ENCODE measurements around the gene SLC38A8.

Gene SLC38A8

GRCh38 chr16:84036982-84037425 is 5.6 kb downstream of the SLC38A8 start:
- H3K27me3 ChIP-seq (ENCODE audit: control insufficient read depth in 5 of 5, insufficient read depth in 4 of 5, low read length in 5 of 5), result peaks cover 5 to 32% (median 21%) of the 10 kb centered on the region in 5 donors
- peaks cover 10 to 16% (median 13%) of the 10 kb centered on the region in 5 donors for H3K9me3 ChIP-seq (ENCODE audit: control insufficient read depth in 5 of 5, low read length in 5 of 5)
- no peak overlapping the region for H3K4me3 ChIP-seq (ENCODE audit: low read depth in 1 of 5, low read length in 5 of 5)
- no peaks in the 10 kb centered on the region for H3K36me3 ChIP-seq (ENCODE audit: control insufficient read depth in 5 of 5, insufficient read depth in 5 of 5, low read length in 5 of 5)
- H3K27ac ChIP-seq (ENCODE audit: low read depth, low read length), result no peak overlapping the region
- no peak overlapping the region for H3K9ac ChIP-seq (ENCODE audit: low read length in 5 of 5)
- no peaks in the 10 kb centered on the region for H3K4me1 ChIP-seq (ENCODE audit: control insufficient read depth in 5 of 5, insufficient read depth in 5 of 5, low read length in 5 of 5)

GRCh38 chr16:84036131-84036530 is 6.5 kb downstream of the SLC38A8 start:
- no peaks in the 10 kb centered on the region for H3K36me3 ChIP-seq (ENCODE audit: control insufficient read depth in 5 of 5, insufficient read depth in 5 of 5, low read length in 5 of 5)
- H3K27ac ChIP-seq (ENCODE audit: low read depth, low read length), result no peak overlapping the region
- peaks cover 10 to 16% (median 13%) of the 10 kb centered on the region in 5 donors for H3K9me3 ChIP-seq (ENCODE audit: control insufficient read depth in 5 of 5, low read length in 5 of 5)
- no peak overlapping the region for H3K9ac ChIP-seq (ENCODE audit: low read length in 5 of 5)
- H3K4me3 ChIP-seq (ENCODE audit: low read depth in 1 of 5, low read length in 5 of 5), result no peak overlapping the region
- no peaks in the 10 kb centered on the region for H3K4me1 ChIP-seq (ENCODE audit: control insufficient read depth in 5 of 5, insufficient read depth in 5 of 5, low read length in 5 of 5)
- peaks cover 5 to 28% (median 16%) of the 10 kb centered on the region in 5 donors for H3K27me3 ChIP-seq (ENCODE audit: control insufficient read depth in 5 of 5, insufficient read depth in 4 of 5, low read length in 5 of 5)

GRCh38 chr16:84034516-84034915 is 8.1 kb downstream of the SLC38A8 start:
- peaks cover 2 to 19% (median 6%) of the 10 kb centered on the region in 5 donors for H3K27me3 ChIP-seq (ENCODE audit: control insufficient read depth in 5 of 5, insufficient read depth in 4 of 5, low read length in 5 of 5)
- no peak overlapping the region for H3K27ac ChIP-seq (ENCODE audit: low read depth, low read length)
- H3K9me3 ChIP-seq (ENCODE audit: control insufficient read depth in 5 of 5, low read length in 5 of 5), result peaks cover 10 to 25% (median 13%) of the 10 kb centered on the region in 5 donors
- no peak overlapping the region for H3K4me3 ChIP-seq (ENCODE audit: low read depth in 1 of 5, low read length in 5 of 5)
- H3K4me1 ChIP-seq (ENCODE audit: control insufficient read depth in 5 of 5, insufficient read depth in 5 of 5, low read length in 5 of 5), result peaks cover 0 to under 1% (median 0%) of the 10 kb centered on the region in 5 donors
- no peaks in the 10 kb centered on the region for H3K36me3 ChIP-seq (ENCODE audit: control insufficient read depth in 5 of 5, insufficient read depth in 5 of 5, low read length in 5 of 5)
- H3K9ac ChIP-seq (ENCODE audit: low read length in 5 of 5), result no peak overlapping the region

GRCh38 chr16:84033251-84034195 is 9.1 kb downstream of the SLC38A8 start:
- H3K4me1 ChIP-seq (ENCODE audit: control insufficient read depth in 5 of 5, insufficient read depth in 5 of 5, low read length in 5 of 5), result peaks cover 0 to 9% (median 3%) of the 10 kb centered on the region in 5 donors
- H3K27me3 ChIP-seq (ENCODE audit: control insufficient read depth in 5 of 5, insufficient read depth in 4 of 5, low read length in 5 of 5), result peaks cover under 1 to 15% (median 6%) of the 10 kb centered on the region in 5 donors
- H3K9me3 ChIP-seq (ENCODE audit: control insufficient read depth in 5 of 5, low read length in 5 of 5), result peaks cover 10 to 25% (median 13%) of the 10 kb centered on the region in 5 donors
- no peak overlapping the region for H3K4me3 ChIP-seq (ENCODE audit: low read depth in 1 of 5, low read length in 5 of 5)
- H3K9ac ChIP-seq (ENCODE audit: low read length in 5 of 5), result no peak overlapping the region
- H3K27ac ChIP-seq (ENCODE audit: low read depth, low read length), result no peak overlapping the region
- H3K36me3 ChIP-seq (ENCODE audit: control insufficient read depth in 5 of 5, insufficient read depth in 5 of 5, low read length in 5 of 5), result no peaks in the 10 kb centered on the region

GRCh38 chr16:84032458-84033178 is 10.0 kb downstream of the SLC38A8 start:
- Histone ChIP-seq H3K9me3 (ENCODE audit: control insufficient read depth in 5 of 5, low read length in 5 of 5) (peaks cover 10 to 25% (median 13%) of the 10 kb centered on the region in 5 donors), H3K27me3 (ENCODE audit: control insufficient read depth in 5 of 5, insufficient read depth in 4 of 5, low read length in 5 of 5) (peaks cover 0 to 15% (median 8%) of the 10 kb centered on the region in 5 donors), H3K36me3 (ENCODE audit: control insufficient read depth in 5 of 5, insufficient read depth in 5 of 5, low read length in 5 of 5) (no peaks in the 10 kb centered on the region), H3K4me3 (ENCODE audit: low read depth in 1 of 5, low read length in 5 of 5) (no peak overlapping the region), H3K4me1 (ENCODE audit: control insufficient read depth in 5 of 5, insufficient read depth in 5 of 5, low read length in 5 of 5) (peaks cover 0 to 9% (median 3%) of the 10 kb centered on the region in 5 donors), H3K9ac (ENCODE audit: low read length in 5 of 5) (no peak overlapping the region), H3K27ac (ENCODE audit: low read depth, low read length) (no peak overlapping the region)

GRCh38 chr16:84031556-84031955 is 11.0 kb downstream of the SLC38A8 start:
- no peak overlapping the region for H3K27ac ChIP-seq (ENCODE audit: low read depth, low read length)
- H3K4me3 ChIP-seq (ENCODE audit: low read depth in 1 of 5, low read length in 5 of 5), result no peak overlapping the region
- H3K9me3 ChIP-seq (ENCODE audit: control insufficient read depth in 5 of 5, low read length in 5 of 5), result peaks cover 9 to 20% (median 12%) of the 10 kb centered on the region in 5 donors
- H3K36me3 ChIP-seq (ENCODE audit: control insufficient read depth in 5 of 5, insufficient read depth in 5 of 5, low read length in 5 of 5), result no peaks in the 10 kb centered on the region
- H3K9ac ChIP-seq (ENCODE audit: low read length in 5 of 5), result no peak overlapping the region
- H3K4me1 ChIP-seq (ENCODE audit: control insufficient read depth in 5 of 5, insufficient read depth in 5 of 5, low read length in 5 of 5), result peaks cover 0 to 9% (median 3%) of the 10 kb centered on the region in 5 donors
- peaks cover 2 to 20% (median 7%) of the 10 kb centered on the region in 5 donors for H3K27me3 ChIP-seq (ENCODE audit: control insufficient read depth in 5 of 5, insufficient read depth in 4 of 5, low read length in 5 of 5)

- Histone ChIP-seq H3K4me1 (ENCODE audit: control insufficient read depth in 5 of 5, insufficient read depth in 5 of 5, low read length in 5 of 5) (peaks cover 0 to 9% (median 3%) of the 10 kb centered on the region in 5 donors), H3K4me3 (ENCODE audit: low read depth in 1 of 5, low read length in 5 of 5) (no peak overlapping the region), H3K9ac (ENCODE audit: low read length in 5 of 5) (no peak overlapping the region), H3K27me3 (ENCODE audit: control insufficient read depth in 5 of 5, insufficient read depth in 4 of 5, low read length in 5 of 5) (peaks cover 7 to 21% (median 16%) of the 10 kb centered on the region in 5 donors), H3K36me3 (ENCODE audit: control insufficient read depth in 5 of 5, insufficient read depth in 5 of 5, low read length in 5 of 5) (no peaks in the 10 kb centered on the region), H3K27ac (ENCODE audit: low read depth, low read length) (no peak overlapping the region), H3K9me3 (ENCODE audit: control insufficient read depth in 5 of 5, low read length in 5 of 5) (peaks cover 0 to 9% (median 0%) of the 10 kb centered on the region in 5 donors)
These were observed 13.1 kb downstream of the SLC38A8 start for GRCh38 chr16:84029297-84030047.

- no peak overlapping the region for H3K27ac ChIP-seq (ENCODE audit: low read depth, low read length)
- H3K4me1 ChIP-seq (ENCODE audit: control insufficient read depth in 5 of 5, insufficient read depth in 5 of 5, low read length in 5 of 5), result peaks cover 0 to 9% (median 3%) of the 10 kb centered on the region in 5 donors
- peaks cover 0 to 9% (median 2%) of the 10 kb centered on the region in 5 donors for H3K9me3 ChIP-seq (ENCODE audit: control insufficient read depth in 5 of 5, low read length in 5 of 5)
- H3K27me3 ChIP-seq (ENCODE audit: control insufficient read depth in 5 of 5, insufficient read depth in 4 of 5, low read length in 5 of 5), result peaks cover 5 to 18% (median 10%) of the 10 kb centered on the region in 5 donors
- no peaks in the 10 kb centered on the region for H3K36me3 ChIP-seq (ENCODE audit: control insufficient read depth in 5 of 5, insufficient read depth in 5 of 5, low read length in 5 of 5)
- H3K4me3 ChIP-seq (ENCODE audit: low read depth in 1 of 5, low read length in 5 of 5), result no peak overlapping the region
- H3K9ac ChIP-seq (ENCODE audit: low read length in 5 of 5), result no peak overlapping the region
These were observed 15.0 kb downstream of the SLC38A8 start for GRCh38 chr16:84027625-84028024.

GRCh38 chr16:84026606-84027005 is 16.0 kb downstream of the SLC38A8 start:
- Histone ChIP-seq H3K27ac (ENCODE audit: low read depth, low read length) (no peak overlapping the region), H3K9ac (ENCODE audit: low read length in 5 of 5) (no peak overlapping the region), H3K9me3 (ENCODE audit: control insufficient read depth in 5 of 5, low read length in 5 of 5) (peaks cover 0 to 19% (median 12%) of the 10 kb centered on the region in 5 donors), H3K36me3 (ENCODE audit: control insufficient read depth in 5 of 5, insufficient read depth in 5 of 5, low read length in 5 of 5) (no peaks in the 10 kb centered on the region), H3K27me3 (ENCODE audit: control insufficient read depth in 5 of 5, insufficient read depth in 4 of 5, low read length in 5 of 5) (peaks cover 5 to 18% (median 10%) of the 10 kb centered on the region in 5 donors), H3K4me3 (ENCODE audit: low read depth in 1 of 5, low read length in 5 of 5) (no peak overlapping the region), H3K4me1 (ENCODE audit: control insufficient read depth in 5 of 5, insufficient read depth in 5 of 5, low read length in 5 of 5) (peaks cover 0 to 9% (median 3%) of the 10 kb centered on the region in 5 donors)

All from subcutaneous abdominal adipose tissue (tissue), 5 donors.